Measurements from ENCODE around the gene TRIM49D2.
"Not testable (repeated sequence)": the region's sequence is repeated elsewhere in the genome, so short reads cannot be mapped to it uniquely, and the experiment has no call there.

Gene TRIM49D2

DNA sequence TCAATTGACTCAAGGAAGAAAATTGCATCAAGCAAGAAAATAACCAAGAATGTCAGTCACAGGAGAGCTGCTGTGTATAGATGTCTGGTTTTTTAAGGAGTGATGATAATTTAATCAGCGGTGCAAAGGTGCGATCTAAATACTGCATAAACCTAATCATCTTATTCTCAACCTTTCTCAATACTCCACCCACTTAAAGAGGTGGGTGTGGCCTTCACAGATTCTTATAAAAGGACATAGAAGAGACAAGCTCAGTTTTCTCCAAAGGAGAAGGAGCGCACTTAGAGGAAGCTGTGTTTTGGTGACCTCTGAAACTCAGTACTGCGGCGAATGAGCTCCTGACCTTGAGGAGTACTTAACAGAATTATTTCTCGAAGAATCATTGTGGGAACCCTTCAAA, at the start of gene TRIM49D2:
Gene TRIM49D2 (plus strand): TSS at position 301 of the 400 bp plus-strand sequence. CDS start 2,698 bp downstream, outside the sequence.
- DNase-seq, result not testable (repeated sequence)

GRCh38 chr11:89877511-89877910, 46.4 kb upstream of the TRIM49D2 start:
- DNase-seq, result not testable (repeated sequence)

GRCh38 chr11:89893245-89893644, 30.6 kb upstream of the TRIM49D2 start:
- DNase-seq, result not testable (repeated sequence)

GRCh38 chr11:89900809-89901208, 23.1 kb upstream of the TRIM49D2 start:
- not testable (repeated sequence) for DNase-seq

DNA sequence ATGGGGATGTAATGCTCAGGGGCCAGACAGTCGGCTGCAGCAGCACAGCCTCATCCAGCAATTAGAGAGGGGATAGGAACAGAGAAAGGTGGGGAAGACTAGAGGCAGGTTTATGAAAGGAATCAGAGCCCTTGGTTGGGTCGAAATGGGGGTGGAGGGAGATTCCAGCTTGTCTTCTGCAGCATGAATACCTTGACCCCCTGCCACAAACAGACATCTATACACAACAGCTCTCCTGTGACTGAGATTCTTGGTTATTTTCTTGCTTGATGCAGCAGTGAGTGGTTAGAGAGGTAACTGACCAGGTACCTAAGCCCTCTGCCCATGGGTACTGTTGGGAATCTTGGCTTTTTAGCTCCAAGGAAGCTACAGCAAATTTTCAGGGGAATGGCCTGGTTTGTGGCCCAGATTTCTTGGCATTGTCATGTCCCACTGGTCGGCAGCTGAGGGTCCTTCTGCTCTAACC, 1.6 kb upstream of the TRIM49D2 start, which contains the start of gene TRIM49D1:
Gene TRIM49D1 (minus strand): TSS at position 51 of the 466 bp plus-strand sequence. CDS start 4,535 bp downstream, outside the sequence.
- no peak for DNase-seq

- DNase-seq, result not testable (repeated sequence)
Observed at GRCh38 chr11:89960833-89961232, 37.0 kb downstream of the TRIM49D2 start.

- DNase-seq, result not testable (repeated sequence)
Observed at GRCh38 chr11:89965737-89966136, 41.9 kb downstream of the TRIM49D2 start, which contains the start of gene TRIM64. Gene TRIM64 (plus strand): TSS chr11:89966037. CDS start chr11:89968504, 2,467 bp downstream.
